H1 (cell line): Measurements from ENCODE around the gene SLC43A2. TPM values are rescaled to one million over a fixed set of nuclear protein-coding genes. Genes with fewer than 3 reads are reported as not detected.

Experiments
- KDM5A ChIP-seq: fragments of 200-600 bp; IDR thresholded peaks from 2 replicates; pipeline ENCODE4 v1.7.1; 2012; ENCODE audit warnings: mild to moderate bottlenecking, low read length, inconsistent platforms, mixed read lengths
- MAFK ChIP-seq: IDR thresholded peaks from 2 replicates; pipeline ENCODE4 v1.6.1; 2012; ENCODE audit warnings: low read depth, mild to moderate bottlenecking, improper control_type of control experiment, low read length
- SAP30 ChIP-seq: fragments of 300-600 bp; sonication (generic); IDR thresholded peaks from 2 replicates; pipeline ENCODE4 v1.7.1; 2012; ENCODE audit warnings: low read length, moderate library complexity, mild to moderate bottlenecking, inconsistent platforms; ENCODE audit not compliant: insufficient read depth, insufficient replicate concordance
- SIN3A ChIP-seq, 2 experiments: IDR thresholded peaks in 1 of 2; conservative IDR thresholded peaks in 1 of 2; 2 replicates each; pipeline ENCODE4 v1.6.1; 2011 to 2012; ENCODE audit warnings: low read length in 2 of 2, improper control_type of control experiment in 1 of 2, low read depth in 1 of 2, mild to moderate bottlenecking in 1 of 2
- polyA plus RNA-seq, 7 experiments: library from polyadenylated mRNA; depleted of rRNA in 3 of 7; stranded (reverse) in 5 of 7; unstranded in 2 of 7; fragments of >200 nt in 5 of 7; fragments of 200-250 nt in 2 of 7; gene quantifications; 1 replicate in 5 of 7; 2 replicates in 1 of 7; 4 replicates in 1 of 7; pipeline versions ENCODE4 v1.2.1 to v1.2.3, GENCODE V29; 2011 to 2013; ENCODE audit warnings: missing spikeins in 2 of 7, mixed read lengths in 2 of 7
- total RNA-seq: library from RNA; stranded (reverse); fragmentation: NEBNext Ultra II Directional; extraction: Animal tissue kit (Norgen Biotek cat#: 25700); gene quantifications from 2 replicates; pipeline ENCODE4 v1.2.1, GENCODE V29; 2021

Gene SLC43A2
- total and polyA plus RNA-seq, 2 of the 8 experiments (the other 6 are each of a cell fraction or from before 2014, with no cell fraction given): 6.6 to 10.5 TPM

DNA sequence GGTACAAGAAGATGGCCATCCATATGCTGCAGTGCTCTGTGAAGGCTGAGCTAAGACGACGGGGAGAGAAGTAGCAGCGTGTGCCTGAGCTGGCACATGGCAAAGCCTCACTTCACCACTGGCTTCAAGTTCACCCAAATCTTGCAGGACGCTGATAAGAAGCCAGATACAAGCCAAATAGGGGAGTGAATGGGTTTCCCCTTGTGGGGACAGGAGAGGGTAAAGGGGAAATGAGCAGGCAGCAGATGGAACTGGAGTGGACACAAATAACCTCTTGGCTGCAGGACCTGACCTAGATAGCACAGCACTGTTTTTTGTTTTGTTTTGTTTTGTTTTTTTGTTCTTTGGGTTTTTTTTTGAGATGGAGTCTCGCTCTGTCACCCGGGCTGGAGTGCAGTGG is 45.1 kb downstream of the SLC43A2 start (continued):
- TF ChIP-seq MAFK: no peak
- TF ChIP-seq SIN3A (conservative IDR thresholded peaks at IDR 0.05 in 1 of 2, IDR thresholded peaks at IDR 0.05 in 1 of 2; ENCODE audit: low read depth in 1 of 2, low read length in 2 of 2): no peak
- no peak for TF ChIP-seq KDM5A
- no peak for TF ChIP-seq SAP30
